Mesendoderm (in vitro differentiated cells): ENCODE results near the gene INO80.
A peak's percentile ranks its signal among the peaks of the same experiment; 100 is the strongest.
"Not testable (repeated sequence)": the region's sequence is repeated elsewhere in the genome, so short reads cannot be mapped to it uniquely, and the experiment has no call there.

Source experiments
- DNase-seq: peaks from one replicate; pipeline ENCODE4 v3.0.0; 2013
- H2AK5ac ChIP-seq: 2 replicates; pipeline ENCODE4 v1.6.1; 2013; ENCODE audit warnings: low read length, inconsistent platforms
- H2BK120ac ChIP-seq: 2 replicates; pipeline ENCODE4 v1.6.1; 2013; ENCODE audit warnings: low read depth, mild to moderate bottlenecking, low read length, moderate library complexity, mixed read lengths
- H2BK15ac ChIP-seq: replicated peaks from 2 replicates; pipeline ENCODE4 v1.6.1; 2013; ENCODE audit warnings: low read depth, mild to moderate bottlenecking, moderate library complexity
- H2BK5ac ChIP-seq: 2 replicates; pipeline ENCODE4 v1.6.1; 2013; ENCODE audit warnings: low read length, inconsistent platforms
- H3K18ac ChIP-seq: 2 replicates; pipeline ENCODE4 v1.6.1; 2013; ENCODE audit warnings: mild to moderate bottlenecking, low read length, mixed read lengths
- H3K23ac ChIP-seq: one replicate; pipeline ENCODE4 v1.6.1; 2013; ENCODE audit warnings: low read length
- H3K27ac ChIP-seq: 2 replicates; pipeline ENCODE4 v1.5.1; 2013; ENCODE audit warnings: low read depth, mild to moderate bottlenecking, inconsistent platforms, low read length, moderate library complexity
- H3K27me3 ChIP-seq: 2 replicates; pipeline ENCODE4 v1.6.1; 2013; ENCODE audit warnings: low read length, control low read depth, mild to moderate bottlenecking, inconsistent platforms; ENCODE audit not compliant: insufficient read depth, poor library complexity
- H3K36me3 ChIP-seq: 2 replicates; pipeline ENCODE4 v1.6.1; 2013; ENCODE audit warnings: low read length, inconsistent platforms; ENCODE audit not compliant: control insufficient read depth, insufficient read depth
- H3K4ac ChIP-seq: one replicate; pipeline ENCODE4 v1.6.1; 2013; ENCODE audit warnings: low read depth, mild to moderate bottlenecking, low read length, moderate library complexity
- H3K4me1 ChIP-seq: 2 replicates; pipeline ENCODE4 v1.6.1; 2013; ENCODE audit warnings: low read depth, low read length, inconsistent platforms; ENCODE audit not compliant: control insufficient read depth
- H3K4me2 ChIP-seq: 2 replicates; pipeline ENCODE4 v1.6.1; 2013; ENCODE audit warnings: low read length
- H3K4me3 ChIP-seq: 2 replicates; pipeline ENCODE4 v1.5.1; 2013; ENCODE audit warnings: mild to moderate bottlenecking, low read length
- H3K56ac ChIP-seq: one replicate; pipeline ENCODE4 v1.6.1; 2013; ENCODE audit warnings: low read length
- H3K79me1 ChIP-seq: 2 replicates; pipeline ENCODE4 v1.6.1; 2013; ENCODE audit warnings: low read length, inconsistent platforms
- H3K79me2 ChIP-seq: 2 replicates; pipeline ENCODE4 v1.6.1; 2013; ENCODE audit warnings: mild to moderate bottlenecking, low read length; ENCODE audit not compliant: control insufficient read depth, insufficient read depth
- H3K9ac ChIP-seq: 2 replicates; pipeline ENCODE4 v1.6.1; 2013; ENCODE audit warnings: low read length, inconsistent platforms
- H4K5ac ChIP-seq: one replicate; pipeline ENCODE4 v1.6.1; 2013; ENCODE audit warnings: low read length
- H4K8ac ChIP-seq: one replicate; pipeline ENCODE4 v1.6.1; 2013; ENCODE audit warnings: low read depth, mild to moderate bottlenecking, control low read depth, low read length, moderate library complexity
- WGBS: extraction: QIAGEN DNeasy Blood & Tissue Kit; methylation state at CpG from one replicate; pipeline ENCODE4 v1.1.7; 2013; ENCODE audit warnings: low lambda C conversion rate, missing lambda C conversion rate; ENCODE audit not compliant: insufficient coverage; ENCODE audit errors: extremely low coverage; 5-methylcytosine and 5-hydroxymethylcytosine counted together

The INO80 gene

DNA sequence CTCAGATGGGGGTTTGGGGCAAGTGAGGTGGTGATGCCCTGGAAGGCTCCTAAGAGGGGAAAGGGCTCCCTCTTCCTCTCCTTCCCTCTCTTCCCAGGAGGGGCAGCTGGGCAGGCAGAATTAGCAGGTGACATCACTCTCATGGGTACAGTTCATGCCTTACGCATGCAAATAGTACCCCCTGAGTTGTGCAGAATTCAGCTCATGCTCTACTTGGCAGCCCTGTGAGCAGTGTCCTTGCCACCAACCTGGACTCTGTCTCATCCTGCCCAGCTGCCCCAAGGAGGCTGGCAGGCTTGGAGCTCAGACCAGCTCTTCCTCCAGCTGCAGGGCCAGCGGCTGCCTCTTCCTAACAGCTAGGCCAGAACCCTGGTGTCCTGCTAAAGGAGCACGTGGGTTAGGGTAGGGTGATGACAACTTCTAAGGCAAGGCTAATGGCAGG is 159.5 kb downstream of the INO80 start:
- no peak overlapping the region for H3K9ac ChIP-seq
- peaks cover 7% of the 10 kb centered on the region for H3K79me2 ChIP-seq
- no peak overlapping the region for H3K4me2 ChIP-seq
- H4K5ac ChIP-seq, result no peak overlapping the region
- peaks cover 5% of the 10 kb centered on the region for H3K36me3 ChIP-seq
- no peak overlapping the region for H2BK120ac ChIP-seq
- no peak overlapping the region for H3K56ac ChIP-seq
- no peak overlapping the region for H2AK5ac ChIP-seq
- no peak overlapping the region for H3K27ac ChIP-seq
- DNase-seq, result no peak
- no peak overlapping the region for H3K18ac ChIP-seq
- H3K27me3 ChIP-seq, result no peaks in the 10 kb centered on the region
- no peak overlapping the region for H3K4ac ChIP-seq
- H3K4me1 ChIP-seq, result no peaks in the 10 kb centered on the region
- peaks cover 5% of the 10 kb centered on the region for H3K79me1 ChIP-seq
- no peak overlapping the region for H2BK15ac ChIP-seq
- no peak overlapping the region for H3K23ac ChIP-seq
- no peak overlapping the region for H3K4me3 ChIP-seq
- no CpG with 5 or more reads among the region's 3 CpGs for WGBS
- H2BK5ac ChIP-seq, result no peak overlapping the region
- no peak overlapping the region for H4K8ac ChIP-seq

DNA sequence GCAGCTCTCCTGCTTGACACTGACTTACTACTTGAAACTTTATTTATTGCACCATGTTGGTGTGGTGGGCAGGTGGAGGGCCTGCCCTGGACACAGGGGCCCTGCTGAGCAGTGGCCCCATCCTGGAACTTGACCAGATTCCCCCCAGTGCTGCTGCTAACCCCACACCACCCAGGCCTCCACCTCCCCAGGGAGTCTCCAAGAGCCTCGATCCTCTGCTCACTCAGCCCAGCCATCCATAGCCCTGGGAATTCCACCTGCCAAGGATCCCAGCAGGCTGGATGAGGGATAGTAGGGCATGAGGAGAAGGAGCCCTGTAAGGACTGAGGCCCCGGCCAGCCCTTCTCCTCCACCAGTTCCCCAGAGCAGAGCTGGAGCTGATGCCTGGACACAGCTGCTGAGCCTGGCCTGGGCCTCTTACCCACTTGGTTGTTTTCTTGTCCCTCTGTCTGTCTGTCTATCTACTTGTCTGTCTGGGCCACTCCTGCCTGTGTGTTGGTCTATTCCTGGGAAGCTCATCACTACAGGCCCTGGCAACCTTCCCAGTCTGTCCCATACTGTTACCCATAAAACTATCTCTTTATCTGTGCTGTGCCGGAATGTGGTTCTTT is 160.0 kb downstream of the INO80 start:
- H3K4me2 ChIP-seq, result no peak overlapping the region
- H3K27me3 ChIP-seq, result no peaks in the 10 kb centered on the region
- no peak overlapping the region for H2BK5ac ChIP-seq
- no peak overlapping the region for H4K5ac ChIP-seq
- no peaks in the 10 kb centered on the region for H3K4me1 ChIP-seq
- H3K23ac ChIP-seq, result no peak overlapping the region
- no peak overlapping the region for H3K18ac ChIP-seq
- no peak overlapping the region for H3K9ac ChIP-seq
- H3K27ac ChIP-seq, result no peak overlapping the region
- no peak overlapping the region for H3K56ac ChIP-seq
- no peak overlapping the region for H2BK120ac ChIP-seq
- no CpG with 5 or more reads among the region's 3 CpGs for WGBS
- DNase-seq, result no peak
- H2AK5ac ChIP-seq, result no peak overlapping the region
- H4K8ac ChIP-seq, result no peak overlapping the region
- H3K4ac ChIP-seq, result no peak overlapping the region
- no peak overlapping the region for H3K4me3 ChIP-seq
- peaks cover 7% of the 10 kb centered on the region for H3K79me2 ChIP-seq
- peaks cover 5% of the 10 kb centered on the region for H3K79me1 ChIP-seq
- H2BK15ac ChIP-seq, result no peak overlapping the region
- peaks cover 5% of the 10 kb centered on the region for H3K36me3 ChIP-seq

DNA sequence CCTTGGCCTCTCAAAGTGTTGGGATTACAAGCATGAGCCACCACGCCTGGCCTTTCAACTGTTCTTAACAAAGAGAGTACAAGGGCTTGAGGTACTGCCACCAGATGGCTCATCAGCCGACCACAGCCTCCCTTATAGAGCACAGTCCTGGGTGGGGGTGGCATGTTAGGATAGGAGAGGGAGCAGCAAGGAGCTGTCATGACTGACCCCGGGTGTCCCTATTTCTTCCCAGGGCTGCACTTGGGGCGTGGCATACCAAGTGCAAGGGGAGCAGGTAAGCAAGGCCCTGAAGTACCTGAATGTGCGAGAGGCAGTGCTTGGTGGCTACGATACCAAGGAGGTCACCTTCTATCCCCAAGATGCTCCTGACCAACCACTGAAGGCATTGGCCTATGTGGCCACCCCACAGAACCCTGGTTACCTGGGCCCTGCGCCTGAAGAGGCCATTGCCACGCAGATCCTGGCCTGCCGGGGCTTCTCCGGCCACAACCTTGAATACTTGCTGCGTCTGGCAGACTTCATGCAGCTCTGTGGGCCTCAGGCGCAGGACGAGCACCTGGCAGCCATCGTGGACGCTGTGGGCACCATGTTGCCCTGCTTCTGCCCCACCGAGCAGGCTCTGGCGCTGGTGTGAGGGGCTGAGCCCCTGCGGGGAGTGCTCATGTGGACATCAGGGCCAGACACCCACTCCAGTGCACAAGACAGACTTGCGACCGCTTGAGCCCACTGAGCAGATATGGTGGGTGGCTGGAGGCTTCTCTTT is 160.8 kb downstream of the INO80 start:
- Histone ChIP-seq H3K18ac (no peak overlapping the region), H3K56ac (peak overlapping the region; percentile 60), H3K4me2 (no peak overlapping the region), H2AK5ac (no peak overlapping the region), H4K8ac (no peak overlapping the region), H3K79me2 (peaks cover 7% of the 10 kb centered on the region), H2BK15ac (no peak overlapping the region), H3K4ac (no peak overlapping the region), H2BK5ac (no peak overlapping the region), H3K27ac (no peak overlapping the region), H3K23ac (no peak overlapping the region), H3K9ac (peak overlapping the region; percentile 38), H3K4me1 (no peaks in the 10 kb centered on the region), H3K36me3 (peaks cover 5% of the 10 kb centered on the region), H3K79me1 (peaks cover 5% of the 10 kb centered on the region), H3K27me3 (no peaks in the 10 kb centered on the region), H4K5ac (no peak overlapping the region), H3K4me3 (no peak overlapping the region), H2BK120ac (no peak overlapping the region)
- no peak for DNase-seq
- no CpG with 5 or more reads among the region's 20 CpGs for WGBS

DNA sequence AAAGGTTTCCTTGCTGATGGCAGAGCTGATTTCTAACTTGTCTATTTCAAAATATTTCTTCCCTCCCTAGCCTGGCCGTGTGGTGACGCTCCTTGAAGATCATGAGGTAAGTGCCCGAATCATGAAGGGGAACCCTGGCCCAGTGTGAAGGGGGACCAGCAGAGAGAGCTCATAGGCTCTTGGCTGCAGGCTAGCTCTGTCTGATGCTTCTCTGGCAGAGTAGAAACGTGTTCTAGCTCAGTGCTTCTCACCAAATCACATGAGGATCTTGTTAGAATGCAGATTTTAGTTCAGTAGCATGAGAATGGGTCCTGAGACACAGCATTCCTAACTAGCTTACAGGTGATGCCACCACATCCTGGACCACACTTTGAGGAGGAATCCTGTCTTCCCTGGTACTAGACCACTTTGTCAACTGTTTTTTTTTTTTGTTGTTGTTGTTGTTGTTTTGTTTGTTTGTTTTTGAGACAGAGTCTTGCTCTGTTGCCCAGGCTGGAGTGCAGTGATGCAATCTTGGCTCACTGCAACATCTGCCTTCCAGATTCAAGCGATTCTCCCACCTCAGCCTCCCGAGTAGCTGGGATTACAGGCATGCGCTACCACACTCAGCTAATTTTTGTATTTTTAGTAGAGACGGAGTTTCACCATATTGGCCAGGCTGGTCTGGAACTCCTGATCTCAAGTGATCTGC is 161.8 kb downstream of the INO80 start:
- peak overlapping the region; percentile 99 for H3K56ac ChIP-seq
- H4K8ac ChIP-seq, H3K36me3 ChIP-seq, H3K4me1 ChIP-seq, H4K5ac ChIP-seq, H3K27ac ChIP-seq, H2AK5ac ChIP-seq, H3K23ac ChIP-seq, H3K27me3 ChIP-seq, H2BK5ac ChIP-seq, H3K79me1 ChIP-seq, H3K79me2 ChIP-seq, H2BK120ac ChIP-seq, H2BK15ac ChIP-seq, H3K18ac ChIP-seq, H3K4ac ChIP-seq: not testable (repeated sequence)
- H3K4me3 ChIP-seq, result peak overlapping the region; percentile 91
- peak; percentile 44 for DNase-seq
- H3K4me2 ChIP-seq, result peak overlapping the region; percentile 76
- H3K9ac ChIP-seq, result peak overlapping the region; percentile 94
- no CpG with 5 or more reads among the region's 8 CpGs for WGBS

DNA sequence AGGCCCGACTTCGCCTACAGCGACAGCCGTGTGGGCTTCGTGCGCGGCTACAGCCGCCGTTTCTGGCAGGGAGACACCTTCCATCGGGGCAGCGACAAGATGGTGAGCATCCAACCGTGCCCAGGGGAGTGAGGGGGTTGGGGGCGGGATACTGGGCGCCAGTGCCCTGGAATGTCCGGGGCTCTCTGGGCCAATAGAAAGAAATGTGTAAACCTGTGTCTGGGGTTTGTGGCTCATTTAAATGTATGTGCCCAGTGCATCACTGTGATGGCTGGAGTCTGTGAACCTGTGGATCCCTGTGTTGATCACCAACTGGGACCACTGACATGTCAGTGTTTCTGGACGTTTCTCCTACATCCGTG is 162.4 kb downstream of the INO80 start:
- H3K4me3 ChIP-seq, result peak overlapping the region; percentile 91
- DNase-seq, result no peak
- H3K9ac ChIP-seq, result peak overlapping the region; percentile 94
- peak overlapping the region; percentile 1 for H2BK120ac ChIP-seq
- H3K56ac ChIP-seq, result peak overlapping the region; percentile 99
- no peak overlapping the region for H4K5ac ChIP-seq
- peak overlapping the region; percentile 76 for H3K4me2 ChIP-seq
- peak overlapping the region; percentile 55 for H3K18ac ChIP-seq
- H3K4ac ChIP-seq, result peak overlapping the region; percentile 74
- no peak overlapping the region for H4K8ac ChIP-seq
- H3K27me3 ChIP-seq, result no peaks in the 10 kb centered on the region
- peaks cover 7% of the 10 kb centered on the region for H3K79me2 ChIP-seq
- H3K36me3 ChIP-seq, result peaks cover 5% of the 10 kb centered on the region
- H3K27ac ChIP-seq, result peak overlapping the region; percentile 35
- no peak overlapping the region for H2AK5ac ChIP-seq
- H2BK15ac ChIP-seq, result no peak overlapping the region
- H3K4me1 ChIP-seq, result no peaks in the 10 kb centered on the region
- H3K23ac ChIP-seq, result no peak overlapping the region
- peak overlapping the region; percentile 71 for H2BK5ac ChIP-seq
- peaks cover 5% of the 10 kb centered on the region for H3K79me1 ChIP-seq
- no CpG with 5 or more reads among the region's 17 CpGs for WGBS
